ENCODE measurements around the gene PRDM16.

Gene PRDM16

GRCh38 chr1:3136532-3136931 is 67.5 kb downstream of the PRDM16 start:
- DNase-seq (ENCODE audit: low read depth in 1 of 2, low spot score in 1 of 2) = no peak

GRCh38 chr1:3137111-3138100 is 68.4 kb downstream of the PRDM16 start:
- in situ Hi-C loops (cut with HindIII; ENCODE audit: low pct_unique_long_range_greater_than_20kb, low sequenced_read_pairs) = no loop called here
- TF ChIP-seq JUND (IDR thresholded peaks at IDR 0.05; ENCODE audit: low read depth) = no peak
- DNase-seq (ENCODE audit: low read depth in 1 of 2, low spot score in 1 of 2) = no peak

More at GRCh38 chr1:3136532-3136931, 67.5 kb downstream of the PRDM16 start:
- in situ Hi-C loops (cut with HindIII; ENCODE audit: low pct_unique_long_range_greater_than_20kb, low sequenced_read_pairs) = no loop called here
- TF ChIP-seq JUND (IDR thresholded peaks at IDR 0.05; ENCODE audit: low read depth) = no peak

- in situ Hi-C loops (cut with HindIII; ENCODE audit: low pct_unique_long_range_greater_than_20kb, low sequenced_read_pairs) = no loop called here
- DNase-seq (ENCODE audit: low read depth in 1 of 2, low spot score in 1 of 2) = no peak
- TF ChIP-seq JUND (IDR thresholded peaks at IDR 0.05; ENCODE audit: low read depth) = no peak
These were observed 69.7 kb downstream of the PRDM16 start for GRCh38 chr1:3138623-3139151.

- in situ Hi-C loops (cut with HindIII; ENCODE audit: low pct_unique_long_range_greater_than_20kb, low sequenced_read_pairs) = no loop called here
- DNase-seq (ENCODE audit: low read depth in 1 of 2, low spot score in 1 of 2) = no peak
- TF ChIP-seq JUND (IDR thresholded peaks at IDR 0.05; ENCODE audit: low read depth) = no peak
These were observed 70.4 kb downstream of the PRDM16 start for GRCh38 chr1:3139451-3139852.

- no peak for DNase-seq (ENCODE audit: low read depth in 1 of 2, low spot score in 1 of 2)
- in situ Hi-C loops (cut with HindIII; ENCODE audit: low pct_unique_long_range_greater_than_20kb, low sequenced_read_pairs) = no loop called here
- TF ChIP-seq JUND (IDR thresholded peaks at IDR 0.05; ENCODE audit: low read depth) = no peak
These were observed 70.9 kb downstream of the PRDM16 start for GRCh38 chr1:3139871-3140361.

GRCh38 chr1:3140437-3140836 is 71.4 kb downstream of the PRDM16 start:
- in situ Hi-C loops (cut with HindIII; ENCODE audit: low pct_unique_long_range_greater_than_20kb, low sequenced_read_pairs) = no loop called here
- TF ChIP-seq JUND (IDR thresholded peaks at IDR 0.05; ENCODE audit: low read depth) = no peak
- no peak for DNase-seq (ENCODE audit: low read depth in 1 of 2, low spot score in 1 of 2)

GRCh38 chr1:3141129-3141528 is 72.1 kb downstream of the PRDM16 start:
- in situ Hi-C loops (cut with HindIII; ENCODE audit: low pct_unique_long_range_greater_than_20kb, low sequenced_read_pairs) = no loop called here
- TF ChIP-seq JUND (IDR thresholded peaks at IDR 0.05; ENCODE audit: low read depth) = no peak
- no peak for DNase-seq (ENCODE audit: low read depth in 1 of 2, low spot score in 1 of 2)

- no peak for TF ChIP-seq JUND (IDR thresholded peaks at IDR 0.05; ENCODE audit: low read depth)
- DNase-seq (ENCODE audit: low read depth in 1 of 2, low spot score in 1 of 2) = no peak
- in situ Hi-C loops (cut with HindIII; ENCODE audit: low pct_unique_long_range_greater_than_20kb, low sequenced_read_pairs) = no loop called here
These were observed 72.8 kb downstream of the PRDM16 start for GRCh38 chr1:3141836-3142235.

GRCh38 chr1:3142236-3142635 is 73.2 kb downstream of the PRDM16 start:
- no peak for TF ChIP-seq JUND (IDR thresholded peaks at IDR 0.05; ENCODE audit: low read depth)
- DNase-seq (ENCODE audit: low read depth in 1 of 2, low spot score in 1 of 2) = no peak
- in situ Hi-C loops (cut with HindIII; ENCODE audit: low pct_unique_long_range_greater_than_20kb, low sequenced_read_pairs) = no loop called here

- TF ChIP-seq JUND (IDR thresholded peaks at IDR 0.05; ENCODE audit: low read depth) = no peak
- DNase-seq (ENCODE audit: low read depth in 1 of 2, low spot score in 1 of 2) = no peak
- in situ Hi-C loops (cut with HindIII; ENCODE audit: low pct_unique_long_range_greater_than_20kb, low sequenced_read_pairs) = no loop called here
These were observed 73.7 kb downstream of the PRDM16 start for GRCh38 chr1:3142751-3143150.

- no peak for DNase-seq (ENCODE audit: low read depth in 1 of 2, low spot score in 1 of 2)
- in situ Hi-C loops (cut with HindIII; ENCODE audit: low pct_unique_long_range_greater_than_20kb, low sequenced_read_pairs) = no loop called here
- no peak for TF ChIP-seq JUND (IDR thresholded peaks at IDR 0.05; ENCODE audit: low read depth)
These were observed 76.7 kb downstream of the PRDM16 start for GRCh38 chr1:3145532-3146325.

- DNase-seq (ENCODE audit: low read depth in 1 of 2, low spot score in 1 of 2) = no peak
- TF ChIP-seq JUND (IDR thresholded peaks at IDR 0.05; ENCODE audit: low read depth) = no peak
- in situ Hi-C loops (cut with HindIII; ENCODE audit: low pct_unique_long_range_greater_than_20kb, low sequenced_read_pairs) = no loop called here
These were observed 77.5 kb downstream of the PRDM16 start for GRCh38 chr1:3146458-3146857.

Data from T47D (cell line).